ENCODE results near the gene SLC38A4.

DNA sequence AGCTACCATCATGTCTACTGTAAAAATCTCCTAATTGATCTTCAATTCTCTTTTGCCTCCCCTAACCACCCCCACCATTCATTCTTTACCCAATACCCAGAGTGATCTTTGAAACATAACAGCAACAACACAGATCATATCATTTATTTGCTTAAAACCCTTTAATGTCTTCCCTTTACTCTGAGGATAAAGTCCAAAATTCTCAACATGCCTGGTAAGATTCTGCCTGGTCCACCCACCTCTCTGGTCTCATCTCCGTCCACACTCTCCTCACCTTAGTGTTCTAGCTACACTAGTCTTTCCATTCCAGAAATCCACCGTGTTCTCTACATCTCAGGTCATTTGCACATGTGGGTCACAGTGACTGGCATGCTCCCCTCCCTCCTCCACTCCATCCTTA lies 27.7 kb downstream of the SLC38A4 start:
- TF ChIP-seq, protein P1, sequence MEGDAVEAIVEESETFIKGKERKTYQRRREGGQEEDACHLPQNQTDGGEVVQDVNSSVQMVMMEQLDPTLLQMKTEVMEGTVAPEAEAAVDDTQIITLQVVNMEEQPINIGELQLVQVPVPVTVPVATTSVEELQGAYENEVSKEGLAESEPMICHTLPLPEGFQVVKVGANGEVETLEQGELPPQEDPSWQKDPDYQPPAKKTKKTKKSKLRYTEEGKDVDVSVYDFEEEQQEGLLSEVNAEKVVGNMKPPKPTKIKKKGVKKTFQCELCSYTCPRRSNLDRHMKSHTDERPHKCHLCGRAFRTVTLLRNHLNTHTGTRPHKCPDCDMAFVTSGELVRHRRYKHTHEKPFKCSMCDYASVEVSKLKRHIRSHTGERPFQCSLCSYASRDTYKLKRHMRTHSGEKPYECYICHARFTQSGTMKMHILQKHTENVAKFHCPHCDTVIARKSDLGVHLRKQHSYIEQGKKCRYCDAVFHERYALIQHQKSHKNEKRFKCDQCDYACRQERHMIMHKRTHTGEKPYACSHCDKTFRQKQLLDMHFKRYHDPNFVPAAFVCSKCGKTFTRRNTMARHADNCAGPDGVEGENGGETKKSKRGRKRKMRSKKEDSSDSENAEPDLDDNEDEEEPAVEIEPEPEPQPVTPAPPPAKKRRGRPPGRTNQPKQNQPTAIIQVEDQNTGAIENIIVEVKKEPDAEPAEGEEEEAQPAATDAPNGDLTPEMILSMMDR (conservative IDR thresholded peaks at IDR 0.05 in 1 of 2, IDR thresholded peaks at IDR 0.05 in 1 of 2; ENCODE audit: low read depth in 1 of 2, low read length in 2 of 2): no peak
- no peak for TF ChIP-seq EZH2 (IDR thresholded peaks at IDR 0.05; ENCODE audit: low read length, missing control alignments)
